Activated CD4-positive, alpha-beta T cell treated with anti-CD3 and anti-CD28 coated beads, Interleukin-2, amount 10 ng/mL, durations not matched to agents 7 days and 5 days (primary cell): Measurements from ENCODE around the gene SIVA1. TPM values are rescaled to one million over a fixed set of nuclear protein-coding genes. Genes with fewer than 3 reads are reported as not detected.

Experiments used
- CTCF ChIA-PET: fragments of 350-600 bp; sonication (Branson Sonifier 250); formaldehyde crosslinking; loops from one replicate; lab custom pipeline; 2021; ENCODE audit warnings: antibody characterized with exemption; lab: Charles Lee
- POLR2A ChIA-PET: fragments of 350-600 bp; sonication (Branson Sonifier 250); formaldehyde crosslinking; loops from one replicate; lab custom pipeline; 2021; ENCODE audit warnings: antibody characterized with exemption; lab: Charles Lee
- DNase-seq: peaks from one replicate; pipeline ENCODE4 v3.0.0-alpha.2; 2020
- H3K27ac Mint-ChIP-seq: one replicate; pipeline ENCODE4 v1.8.0; 2021; ENCODE audit warnings: mild to moderate bottlenecking, moderate library complexity, mixed read lengths
- H3K27me3 Mint-ChIP-seq: one replicate; pipeline ENCODE4 v1.8.0; 2021; ENCODE audit warnings: mixed read lengths
- H3K36me3 Mint-ChIP-seq: one replicate; pipeline ENCODE4 v1.8.0; 2021; ENCODE audit warnings: low read depth, mixed read lengths
- H3K4me1 Mint-ChIP-seq: one replicate; pipeline ENCODE4 v1.8.0; 2021; ENCODE audit warnings: mixed read lengths
- H3K4me3 Mint-ChIP-seq: one replicate; pipeline ENCODE4 v1.8.0; 2021; ENCODE audit warnings: mild to moderate bottlenecking, moderate library complexity, mixed read lengths
- H3K9me3 Mint-ChIP-seq: one replicate; pipeline ENCODE4 v1.8.0; 2021; ENCODE audit warnings: mixed read lengths
- total RNA-seq, 2 experiments: library from RNA; stranded (reverse); gene quantifications; one replicate each; pipeline ENCODE4 v1.2.3, GENCODE V29; 2021

SIVA1 gene
- total RNA-seq, 2 experiments from 2014 or later, result 84.7 to 135 TPM

DNA sequence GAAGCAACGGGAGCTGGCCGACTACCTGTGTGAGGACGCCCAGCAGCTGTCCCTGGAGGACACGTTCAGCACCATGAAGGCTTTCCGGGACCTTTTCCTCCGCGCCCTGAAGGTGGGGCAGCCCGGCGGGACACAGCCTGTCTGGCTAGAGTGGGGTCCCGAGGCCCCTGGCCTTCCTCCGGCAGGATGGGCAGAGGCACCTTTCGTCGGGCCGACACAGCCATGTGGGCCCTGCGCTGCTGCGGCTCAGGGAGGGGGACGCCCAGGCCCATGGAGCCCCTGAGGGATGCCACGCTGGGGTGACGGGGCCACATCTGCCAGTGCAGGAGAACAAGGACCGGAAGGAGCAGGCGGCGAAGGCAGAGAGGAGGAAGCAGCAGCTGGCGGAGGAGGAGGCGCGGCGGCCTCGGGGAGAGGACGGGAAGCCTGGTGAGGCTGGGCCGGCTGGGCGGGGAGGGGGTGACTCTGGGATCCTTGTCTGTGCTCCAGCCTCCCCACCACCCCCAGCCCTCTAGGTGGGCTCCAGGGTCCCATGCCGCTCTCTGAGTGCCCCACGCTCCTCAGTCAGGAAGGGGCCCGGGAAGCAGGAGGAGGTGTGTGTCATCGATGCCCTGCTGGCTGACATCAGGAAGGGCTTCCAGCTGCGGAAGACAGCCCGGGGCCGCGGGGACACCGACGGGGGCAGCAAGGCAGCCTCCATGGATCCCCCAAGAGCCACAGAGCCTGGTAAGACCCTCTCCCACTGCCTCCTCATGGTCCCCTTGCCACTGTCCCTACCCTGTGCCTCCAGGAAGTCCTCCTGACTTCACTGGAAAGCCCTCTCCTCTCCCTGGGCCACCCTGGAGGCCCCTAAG, 39.8 kb upstream of the SIVA1 start:
- CTCF ChIA-PET, result interaction anchor here (0.9 kb wide), 1 partner anchor 17 kb away, joined by 3 read pairs; no protein-coding TSS in a partner anchor
- no peaks in the 10 kb centered on the region for H3K9me3 Mint-ChIP-seq
- peaks cover 3% of the 10 kb centered on the region for H3K4me1 Mint-ChIP-seq
- H3K4me3 Mint-ChIP-seq, result no peak overlapping the region
- no peak for DNase-seq
- no peak overlapping the region for H3K27ac Mint-ChIP-seq
- H3K27me3 Mint-ChIP-seq, result no peaks in the 10 kb centered on the region
- POLR2A ChIA-PET, result no interaction called here
- H3K36me3 Mint-ChIP-seq, result peaks cover 13% of the 10 kb centered on the region

DNA sequence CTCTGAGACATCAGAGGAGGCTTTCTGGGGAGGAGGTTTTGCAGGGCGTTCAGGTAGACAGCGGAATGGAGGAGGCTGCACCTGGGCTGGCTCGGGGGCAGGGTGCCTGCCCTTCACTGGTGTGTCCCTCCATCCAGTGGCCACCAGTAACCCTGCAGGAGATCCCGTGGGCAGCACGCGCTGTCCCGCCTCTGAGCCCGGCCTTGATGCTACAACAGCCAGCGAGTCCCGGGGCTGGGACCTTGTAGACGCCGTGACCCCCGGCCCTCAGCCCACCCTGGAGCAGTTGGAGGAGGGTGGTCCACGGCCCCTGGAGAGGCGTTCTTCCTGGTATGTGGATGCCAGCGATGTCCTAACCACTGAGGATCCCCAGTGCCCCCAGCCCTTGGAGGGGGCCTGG, 38.9 kb upstream of the SIVA1 start:
- H3K4me3 Mint-ChIP-seq, result no peak overlapping the region
- DNase-seq, result no peak

DNA sequence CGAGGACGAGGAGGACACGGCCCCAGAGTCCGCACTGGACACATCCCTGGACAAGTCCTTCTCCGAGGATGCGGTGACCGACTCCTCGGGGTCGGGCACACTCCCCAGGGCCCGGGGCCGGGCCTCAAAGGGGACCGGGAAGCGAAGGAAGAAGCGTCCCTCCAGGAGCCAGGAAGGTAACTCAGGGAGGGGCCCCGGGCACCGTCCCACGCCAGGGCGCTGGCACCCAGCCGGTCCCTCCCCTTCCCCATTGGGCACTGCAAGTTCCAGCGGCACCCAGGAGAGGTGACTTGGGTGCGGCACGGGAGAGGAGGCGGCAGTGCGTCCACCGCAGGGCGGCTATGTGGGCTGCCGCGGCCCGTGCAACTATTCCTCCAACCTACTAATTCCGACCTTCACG, 38.3 kb upstream of the SIVA1 start:
- ChIA-PET POLR2A (no interaction called here), CTCF (no interaction called here)
- Mint-ChIP-seq H3K4me1 (no peaks in the 10 kb centered on the region), H3K4me3 (no peak overlapping the region), H3K36me3 (peaks cover 13% of the 10 kb centered on the region), H3K27me3 (no peaks in the 10 kb centered on the region), H3K27ac (no peak overlapping the region), H3K9me3 (no peaks in the 10 kb centered on the region)
- DNase-seq, result no peak

More for the DNA sequence above, 38.9 kb upstream of the SIVA1 start:
- Mint-ChIP-seq H3K9me3 (no peaks in the 10 kb centered on the region), H3K36me3 (peaks cover 13% of the 10 kb centered on the region), H3K27ac (no peak overlapping the region), H3K27me3 (no peaks in the 10 kb centered on the region), H3K4me1 (no peaks in the 10 kb centered on the region)
- POLR2A ChIA-PET, result no interaction called here
- CTCF ChIA-PET, result no interaction called here

GRCh38 chr14:104715416-104715815, 37.5 kb upstream of the SIVA1 start:
- Mint-ChIP-seq H3K27me3 (no peaks in the 10 kb centered on the region), H3K36me3 (peaks cover 13% of the 10 kb centered on the region), H3K4me3 (no peak overlapping the region), H3K9me3 (no peaks in the 10 kb centered on the region), H3K27ac (no peak overlapping the region), H3K4me1 (no peaks in the 10 kb centered on the region)
- DNase-seq, result no peak
- ChIA-PET POLR2A (no interaction called here), CTCF (no interaction called here)

DNA sequence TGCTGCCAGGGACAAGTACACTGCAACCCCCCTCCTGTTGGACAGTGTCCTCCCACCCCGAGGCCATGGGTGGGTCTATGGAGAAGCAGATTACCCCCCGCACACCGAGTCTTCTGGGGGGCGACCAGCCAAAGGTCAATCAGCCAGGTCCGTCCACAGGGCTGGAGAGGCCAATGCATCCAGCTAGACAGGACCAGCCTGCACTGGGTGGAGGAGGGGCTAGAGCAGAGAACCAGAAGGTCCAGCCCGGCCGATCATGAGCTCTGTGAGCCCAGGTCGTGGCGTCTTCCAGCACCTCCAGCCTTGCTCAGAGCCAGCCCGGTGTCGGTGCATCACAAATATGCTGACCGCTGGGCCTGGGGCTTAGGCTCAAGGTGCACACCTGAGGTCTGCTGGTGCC, 37.1 kb upstream of the SIVA1 start:
- DNase-seq, result no peak
- no peak overlapping the region for H3K4me3 Mint-ChIP-seq
- POLR2A ChIA-PET, result no interaction called here
- CTCF ChIA-PET, result no interaction called here
- no peaks in the 10 kb centered on the region for H3K27me3 Mint-ChIP-seq
- H3K9me3 Mint-ChIP-seq, result no peaks in the 10 kb centered on the region
- peaks cover 12% of the 10 kb centered on the region for H3K36me3 Mint-ChIP-seq
- no peak overlapping the region for H3K27ac Mint-ChIP-seq
- H3K4me1 Mint-ChIP-seq, result no peaks in the 10 kb centered on the region

- no peak overlapping the region for H3K4me3 Mint-ChIP-seq
- CTCF ChIA-PET, result no interaction called here
- no peaks in the 10 kb centered on the region for H3K27me3 Mint-ChIP-seq
- H3K36me3 Mint-ChIP-seq, result peaks cover 12% of the 10 kb centered on the region
- H3K9me3 Mint-ChIP-seq, result no peaks in the 10 kb centered on the region
- H3K4me1 Mint-ChIP-seq, result no peaks in the 10 kb centered on the region
- no peak for DNase-seq
- POLR2A ChIA-PET, result no interaction called here
- no peak overlapping the region for H3K27ac Mint-ChIP-seq
These were observed 35.8 kb upstream of the SIVA1 start for GRCh38 chr14:104717137-104717536.

- ChIA-PET POLR2A (no interaction called here), CTCF (no interaction called here)
- no peak overlapping the region for H3K27ac Mint-ChIP-seq
- no peaks in the 10 kb centered on the region for H3K4me1 Mint-ChIP-seq
- DNase-seq, result no peak
- peaks cover 12% of the 10 kb centered on the region for H3K36me3 Mint-ChIP-seq
- H3K27me3 Mint-ChIP-seq, result no peaks in the 10 kb centered on the region
- no peaks in the 10 kb centered on the region for H3K9me3 Mint-ChIP-seq
- no peak overlapping the region for H3K4me3 Mint-ChIP-seq
These were observed 35.3 kb upstream of the SIVA1 start for GRCh38 chr14:104717646-104718045.

DNA sequence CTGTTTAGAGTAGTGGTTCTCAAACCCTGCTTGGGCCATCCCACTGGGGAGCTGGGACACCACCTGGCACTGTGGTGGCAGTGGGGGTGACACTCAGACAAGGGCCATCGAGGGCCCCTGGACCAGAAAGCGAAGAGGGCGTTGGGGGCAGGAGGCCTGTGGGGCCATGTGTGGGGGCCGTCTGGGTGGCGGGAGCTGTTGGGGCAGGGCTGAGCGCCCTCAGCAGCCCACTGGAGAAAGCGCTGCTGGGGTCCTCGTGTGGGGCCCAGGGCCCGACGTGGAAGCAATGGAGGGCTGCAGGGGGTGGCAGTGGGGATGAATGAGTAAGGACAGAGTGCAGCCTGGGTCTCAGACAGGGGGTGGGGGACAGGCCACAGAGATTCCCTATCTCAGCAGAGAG, 34.8 kb upstream of the SIVA1 start:
- H3K4me3 Mint-ChIP-seq, result no peak overlapping the region
- H3K27me3 Mint-ChIP-seq, result no peaks in the 10 kb centered on the region
- no peak overlapping the region for H3K27ac Mint-ChIP-seq
- ChIA-PET CTCF (no interaction called here), POLR2A (no interaction called here)
- H3K9me3 Mint-ChIP-seq, result no peaks in the 10 kb centered on the region
- no peaks in the 10 kb centered on the region for H3K4me1 Mint-ChIP-seq
- no peak for DNase-seq
- peaks cover 12% of the 10 kb centered on the region for H3K36me3 Mint-ChIP-seq

- H3K4me1 Mint-ChIP-seq, result no peaks in the 10 kb centered on the region
- ChIA-PET CTCF (no interaction called here), POLR2A (no interaction called here)
- H3K27me3 Mint-ChIP-seq, result no peaks in the 10 kb centered on the region
- no peak overlapping the region for H3K4me3 Mint-ChIP-seq
- no peaks in the 10 kb centered on the region for H3K9me3 Mint-ChIP-seq
- DNase-seq, result no peak
- H3K27ac Mint-ChIP-seq, result no peak overlapping the region
- peaks cover 12% of the 10 kb centered on the region for H3K36me3 Mint-ChIP-seq
These were observed 34.1 kb upstream of the SIVA1 start for GRCh38 chr14:104718871-104719270.

GRCh38 chr14:104719343-104719742, 33.6 kb upstream of the SIVA1 start:
- H3K4me1 Mint-ChIP-seq, result no peaks in the 10 kb centered on the region
- no peak overlapping the region for H3K27ac Mint-ChIP-seq
- H3K27me3 Mint-ChIP-seq, result no peaks in the 10 kb centered on the region
- H3K4me3 Mint-ChIP-seq, result no peak overlapping the region
- peaks cover 12% of the 10 kb centered on the region for H3K36me3 Mint-ChIP-seq
- no peaks in the 10 kb centered on the region for H3K9me3 Mint-ChIP-seq
- ChIA-PET POLR2A (no interaction called here), CTCF (no interaction called here)
- no peak for DNase-seq

DNA sequence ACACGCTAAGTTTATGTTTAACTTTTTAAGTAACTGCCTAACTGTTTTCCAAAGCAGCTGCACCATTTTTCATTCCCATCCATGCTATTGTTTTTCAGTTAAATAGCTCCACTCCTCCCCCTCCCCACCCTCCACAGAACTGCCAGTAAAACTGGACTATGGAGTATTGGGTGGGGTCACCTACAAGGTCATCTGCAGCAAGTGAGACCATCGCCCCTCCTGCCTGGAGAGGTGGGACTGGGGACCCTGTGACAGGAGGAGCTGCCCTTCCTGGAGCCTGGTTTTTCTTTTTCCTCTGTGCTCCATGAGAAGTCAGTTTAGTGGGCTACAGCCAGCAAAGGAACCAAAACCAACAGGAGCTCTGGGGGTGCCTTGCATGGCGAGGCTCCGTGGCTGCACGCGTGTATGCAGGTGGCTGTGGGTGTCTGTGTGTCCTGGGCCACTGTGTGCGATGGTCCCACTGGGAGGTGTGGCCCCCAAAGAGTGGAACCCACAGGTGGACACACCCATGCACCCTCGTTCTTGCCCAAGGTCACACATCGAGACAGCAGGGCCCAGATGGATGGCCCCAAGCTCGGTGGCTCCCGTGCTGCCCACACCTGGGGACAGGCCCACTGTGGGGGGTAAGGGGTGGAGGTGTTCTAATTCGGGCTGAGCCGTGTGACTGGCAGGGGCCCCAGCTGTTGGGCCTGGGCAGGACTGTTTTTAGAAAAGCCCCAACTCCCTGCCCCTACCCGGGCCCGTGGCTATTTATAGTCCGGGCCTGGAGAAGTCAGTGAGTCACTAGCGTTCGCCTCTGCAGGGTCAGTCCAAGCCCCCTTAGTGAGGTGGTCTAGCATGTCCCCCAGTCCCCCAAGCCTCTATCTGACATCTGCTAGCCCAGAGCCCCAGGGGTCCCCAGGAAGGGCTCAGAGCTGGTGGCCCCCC, 31.2 kb upstream of the SIVA1 start:
- Mint-ChIP-seq H3K4me3 (no peak overlapping the region), H3K27ac (no peak overlapping the region), H3K4me1 (no peaks in the 10 kb centered on the region), H3K27me3 (no peaks in the 10 kb centered on the region), H3K36me3 (peaks cover 7% of the 10 kb centered on the region), H3K9me3 (no peaks in the 10 kb centered on the region)
- POLR2A ChIA-PET, result no interaction called here
- no peak for DNase-seq
- CTCF ChIA-PET, result interaction anchor here (0.8 to 1.2 kb wide), 5 partner anchors 13 to 36 kb away, joined by 3 to 5 read pairs (median 4); no protein-coding TSS in a partner anchor

DNA sequence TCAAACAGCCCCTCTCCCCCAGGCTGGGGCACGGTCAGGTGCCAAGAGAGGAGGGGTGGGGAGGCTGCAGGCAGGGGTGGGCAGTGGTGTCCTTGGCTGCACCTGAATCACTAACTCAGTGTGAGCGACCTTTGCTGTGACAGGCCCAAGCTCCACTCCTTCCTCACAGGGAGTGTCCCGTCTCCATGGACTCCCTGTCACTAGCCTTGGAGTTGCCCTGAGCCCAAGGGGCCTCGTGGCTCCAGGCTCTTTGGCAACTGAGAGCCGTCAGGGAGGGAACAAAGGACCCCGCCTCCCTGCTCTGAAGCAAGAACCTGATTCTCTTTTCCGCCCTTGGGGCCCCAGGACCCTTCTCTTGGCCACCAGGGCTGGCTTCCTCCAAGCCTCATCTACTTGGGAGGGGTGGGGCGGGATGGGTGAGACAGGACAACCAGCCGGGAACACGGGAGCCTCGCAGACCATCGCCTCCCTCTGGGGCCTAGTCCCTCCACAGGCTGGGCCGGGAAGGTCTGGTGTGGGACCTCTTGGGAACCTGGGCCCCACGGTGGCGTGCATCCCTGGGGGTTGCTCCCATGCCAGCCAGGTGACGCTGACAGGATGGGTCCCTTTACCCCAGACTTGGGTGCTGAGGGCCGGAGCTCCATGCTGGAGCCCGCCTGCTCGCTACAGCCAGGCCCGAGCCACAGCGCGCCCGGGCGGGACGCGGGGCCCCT, 29.9 kb upstream of the SIVA1 start:
- Mint-ChIP-seq H3K27me3 (no peaks in the 10 kb centered on the region), H3K9me3 (no peaks in the 10 kb centered on the region), H3K4me1 (no peaks in the 10 kb centered on the region), H3K27ac (no peak overlapping the region), H3K36me3 (peaks cover 3% of the 10 kb centered on the region), H3K4me3 (no peak overlapping the region)
- POLR2A ChIA-PET, result no interaction called here
- no peak for DNase-seq
- CTCF ChIA-PET, result interaction anchor here (1.2 kb wide), 1 partner anchor 11 kb away, joined by 6 read pairs; no protein-coding TSS in a partner anchor
